Right atrium auricular region (tissue), 2 donors: ENCODE data around the gene MMS19. TPM values are rescaled to one million over a fixed set of nuclear protein-coding genes. Genes with fewer than 3 reads are reported as not detected.
A peak's percentile ranks its signal among the peaks of the same experiment; 100 is the strongest.

Experiments
- DNase-seq: peaks from one replicate; pipeline ENCODE4 v3.0.0-alpha.2; 2019; ENCODE audit warnings: low spot score
- H3K27ac ChIP-seq, 2 donors: fragments of 200-600 bp; sonication (generic); 1 replicate in 1 of 2; 2 replicates in 1 of 2; pipeline ENCODE4 v1.5.1; 2016 to 2019
- H3K27me3 ChIP-seq, 2 donors: fragments of 200-600 bp; sonication (generic); one replicate each; pipeline versions ENCODE4 v1.5.1 to v1.6.0; 2017 to 2019
- H3K36me3 ChIP-seq: fragments of 200-600 bp; sonication (generic); one replicate; pipeline ENCODE4 v1.5.1; 2016
- H3K4me1 ChIP-seq, 2 donors: fragments of 200-600 bp; sonication (generic); one replicate each; pipeline versions ENCODE4 v1.5.1 to v1.6.0; 2017 to 2019
- H3K4me3 ChIP-seq, 2 donors: fragments of 200-600 bp; sonication (generic); 1 replicate in 1 of 2; 2 replicates in 1 of 2; pipeline ENCODE4 v1.5.1; 2017 to 2019; ENCODE audit warnings: mild to moderate bottlenecking in 1 of 2, moderate library complexity in 1 of 2
- H3K9me3 ChIP-seq, 2 donors: fragments of 200-600 bp; sonication (generic); one replicate each; pipeline ENCODE4 v1.5.1; 2019
- total RNA-seq, 2 donors: library from RNA; depleted of rRNA; stranded (reverse); fragments of >200 nt; gene quantifications; one replicate each; pipeline ENCODE4 v1.1.0, GENCODE V29; 2016
- TF ChIP-seq, protein P1 (sequence below), 2 donors: fragments of 200-600 bp; sonication (generic); IDR thresholded peaks; one replicate each; pipeline ENCODE4 v1.5.1; 2019; ENCODE audit warnings: antibody characterized with exemption in 2 of 2

MMS19 gene
- total RNA-seq, 2 donors from 2014 or later = 48.0 to 51.8 TPM

DNA sequence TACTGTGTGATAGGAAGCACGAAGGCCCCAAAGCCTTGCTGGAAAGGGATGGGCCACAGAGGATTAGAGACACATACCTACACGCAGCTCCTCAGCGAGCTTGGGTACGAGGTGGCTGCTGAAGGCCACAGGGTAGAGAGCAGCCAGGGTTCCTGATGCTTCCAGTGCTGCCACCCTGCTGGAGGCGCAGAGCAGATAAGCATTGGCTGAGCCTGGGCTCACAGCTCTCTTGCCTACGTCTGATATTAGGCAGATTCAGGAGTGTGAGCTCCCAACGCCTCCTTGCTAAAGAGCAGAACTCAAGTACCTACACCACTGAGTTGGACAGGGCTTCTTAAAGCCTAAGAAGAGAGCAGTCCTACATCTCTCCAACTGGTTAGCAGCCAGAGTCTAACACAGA, 32.2 kb downstream of the MMS19 start:
- no peak overlapping the region for H3K27ac ChIP-seq
- DNase-seq = no peak
- TF ChIP-seq, protein P1, sequence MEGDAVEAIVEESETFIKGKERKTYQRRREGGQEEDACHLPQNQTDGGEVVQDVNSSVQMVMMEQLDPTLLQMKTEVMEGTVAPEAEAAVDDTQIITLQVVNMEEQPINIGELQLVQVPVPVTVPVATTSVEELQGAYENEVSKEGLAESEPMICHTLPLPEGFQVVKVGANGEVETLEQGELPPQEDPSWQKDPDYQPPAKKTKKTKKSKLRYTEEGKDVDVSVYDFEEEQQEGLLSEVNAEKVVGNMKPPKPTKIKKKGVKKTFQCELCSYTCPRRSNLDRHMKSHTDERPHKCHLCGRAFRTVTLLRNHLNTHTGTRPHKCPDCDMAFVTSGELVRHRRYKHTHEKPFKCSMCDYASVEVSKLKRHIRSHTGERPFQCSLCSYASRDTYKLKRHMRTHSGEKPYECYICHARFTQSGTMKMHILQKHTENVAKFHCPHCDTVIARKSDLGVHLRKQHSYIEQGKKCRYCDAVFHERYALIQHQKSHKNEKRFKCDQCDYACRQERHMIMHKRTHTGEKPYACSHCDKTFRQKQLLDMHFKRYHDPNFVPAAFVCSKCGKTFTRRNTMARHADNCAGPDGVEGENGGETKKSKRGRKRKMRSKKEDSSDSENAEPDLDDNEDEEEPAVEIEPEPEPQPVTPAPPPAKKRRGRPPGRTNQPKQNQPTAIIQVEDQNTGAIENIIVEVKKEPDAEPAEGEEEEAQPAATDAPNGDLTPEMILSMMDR (IDR thresholded peaks at IDR 0.05) = no peak

DNA sequence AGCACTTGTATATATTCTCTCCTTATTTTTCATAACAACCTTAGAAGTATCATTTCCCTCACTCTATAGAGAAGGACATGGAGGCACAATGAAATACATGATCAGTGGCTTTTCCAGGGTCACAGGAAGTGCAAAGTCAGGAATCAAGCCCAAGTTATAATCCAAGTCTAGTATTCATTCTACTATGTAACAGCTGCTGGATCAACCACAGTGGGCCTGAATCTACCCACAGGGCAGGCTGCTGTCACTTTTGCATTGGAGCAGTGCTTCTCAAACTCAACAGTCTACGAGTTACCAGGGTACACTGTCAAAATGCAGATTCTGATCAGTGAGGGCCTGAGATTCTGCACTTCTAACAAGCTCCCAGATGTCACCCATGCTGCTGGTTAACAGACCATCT, 34.0 kb downstream of the MMS19 start:
- Histone ChIP-seq H3K27me3 (no peaks in the 10 kb centered on the region), H3K9me3 (no peaks in the 10 kb centered on the region), H3K4me1 (no peaks in the 10 kb centered on the region), H3K4me3 (no peak overlapping the region), H3K36me3 (peaks cover 99% of the 10 kb centered on the region), H3K27ac (peak overlapping the region in 1 of 2 donors; percentile 54)
- DNase-seq = no peak
- TF ChIP-seq, protein P1 (IDR thresholded peaks at IDR 0.05) = no peak

More for the DNA sequence above, 32.2 kb downstream of the MMS19 start:
- no peaks in the 10 kb centered on the region for H3K27me3 ChIP-seq
- H3K36me3 ChIP-seq = peaks cover 100% of the 10 kb centered on the region
- H3K9me3 ChIP-seq = no peaks in the 10 kb centered on the region
- no peaks in the 10 kb centered on the region for H3K4me1 ChIP-seq
- no peak overlapping the region for H3K4me3 ChIP-seq

DNA sequence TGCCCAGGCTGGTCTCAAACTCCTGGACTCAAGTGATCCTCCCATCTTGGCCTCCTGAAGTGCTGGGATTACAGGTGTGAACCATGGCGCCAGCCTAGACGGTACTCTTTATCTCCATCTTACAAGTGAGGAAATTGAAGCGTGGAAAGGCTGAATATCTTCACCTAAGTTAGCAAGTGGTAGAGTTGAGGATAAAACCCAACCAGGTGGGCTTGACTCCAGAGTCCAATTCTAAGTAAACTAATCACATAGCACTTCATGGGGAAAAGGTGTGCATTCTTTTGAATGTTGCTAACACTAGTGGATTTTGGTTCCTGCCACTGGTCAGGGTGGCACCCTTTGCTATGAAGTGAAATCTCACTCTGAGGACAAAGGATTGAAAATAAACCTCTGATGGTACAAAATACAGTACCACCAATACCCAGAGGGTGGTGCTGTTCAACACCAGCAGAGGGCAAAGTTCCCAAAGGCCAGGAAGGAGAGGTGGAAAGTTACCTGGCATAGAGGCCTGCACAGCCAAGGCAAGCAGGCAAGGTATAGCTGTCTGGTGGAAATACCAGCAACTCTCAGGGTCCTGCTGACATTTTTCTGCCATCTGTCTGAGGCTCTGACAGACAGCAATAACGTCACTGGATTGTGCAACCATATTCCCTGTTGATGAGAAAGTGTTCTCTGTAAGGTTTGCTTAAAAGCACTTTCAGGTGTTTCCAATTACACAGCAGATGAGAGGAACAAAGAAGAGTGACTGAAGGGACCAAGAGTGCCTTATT, 34.7 kb downstream of the MMS19 start:
- Histone ChIP-seq H3K9me3 (no peaks in the 10 kb centered on the region), H3K27ac (peak overlapping the region; percentile 49 to 54), H3K4me3 (no peak overlapping the region), H3K27me3 (no peaks in the 10 kb centered on the region), H3K4me1 (no peaks in the 10 kb centered on the region), H3K36me3 (peaks cover 99% of the 10 kb centered on the region)
- TF ChIP-seq, protein P1 (IDR thresholded peaks at IDR 0.05) = peak; percentile 65 to 88
- DNase-seq = no peak

DNA sequence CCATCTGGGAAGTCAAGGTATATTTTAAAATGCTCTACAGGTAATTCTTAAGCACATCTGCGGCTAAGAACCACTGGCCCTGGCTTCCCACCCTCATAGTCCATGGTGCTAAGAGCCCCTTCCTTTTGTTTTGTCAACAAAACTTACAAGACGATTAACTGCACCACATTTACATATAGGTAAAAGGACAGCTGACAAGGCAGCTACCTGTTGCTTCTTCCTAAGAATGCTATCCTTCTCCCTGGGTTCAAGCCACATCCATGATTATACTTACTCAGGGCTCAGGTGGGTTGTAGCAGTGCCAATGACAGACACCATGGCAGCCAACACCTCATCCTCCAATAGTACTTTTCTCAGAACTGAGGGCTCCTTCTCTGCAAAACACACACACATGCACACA, 35.9 kb downstream of the MMS19 start:
- H3K4me3 ChIP-seq = no peak overlapping the region
- no peaks in the 10 kb centered on the region for H3K9me3 ChIP-seq
- no peak overlapping the region for H3K27ac ChIP-seq
- H3K27me3 ChIP-seq = no peaks in the 10 kb centered on the region
- H3K4me1 ChIP-seq = no peaks in the 10 kb centered on the region
- TF ChIP-seq, protein P1 (IDR thresholded peaks at IDR 0.05) = no peak
- peaks cover 97% of the 10 kb centered on the region for H3K36me3 ChIP-seq
- DNase-seq = no peak

DNA sequence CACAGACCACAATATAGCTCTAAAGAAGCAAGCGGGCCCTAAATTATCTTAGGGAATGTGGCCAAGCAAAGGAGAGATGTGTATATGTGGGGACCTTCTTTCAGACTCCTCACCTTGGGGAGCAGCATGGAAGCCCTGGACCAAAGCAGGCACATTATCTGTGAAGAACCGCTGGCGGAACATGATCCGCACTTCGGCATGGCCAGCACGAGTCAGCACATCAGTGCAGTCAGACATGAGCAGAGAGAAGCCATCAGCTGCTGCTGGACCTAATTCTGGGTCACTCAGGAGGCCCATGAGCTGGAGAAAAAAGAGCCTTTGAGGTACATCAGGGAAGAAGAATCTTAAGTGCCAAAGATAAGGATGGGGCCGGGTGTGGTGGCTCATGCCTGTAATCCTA, 38.3 kb downstream of the MMS19 start:
- no peaks in the 10 kb centered on the region for H3K27me3 ChIP-seq
- TF ChIP-seq, protein P1 (IDR thresholded peaks at IDR 0.05) = no peak
- no peak for DNase-seq
- peaks cover 0 to 1% of the 10 kb centered on the region in 2 donors for H3K4me1 ChIP-seq
- H3K36me3 ChIP-seq = peaks cover 97% of the 10 kb centered on the region
- no peaks in the 10 kb centered on the region for H3K9me3 ChIP-seq
- no peak overlapping the region for H3K27ac ChIP-seq
- no peak overlapping the region for H3K4me3 ChIP-seq

DNA sequence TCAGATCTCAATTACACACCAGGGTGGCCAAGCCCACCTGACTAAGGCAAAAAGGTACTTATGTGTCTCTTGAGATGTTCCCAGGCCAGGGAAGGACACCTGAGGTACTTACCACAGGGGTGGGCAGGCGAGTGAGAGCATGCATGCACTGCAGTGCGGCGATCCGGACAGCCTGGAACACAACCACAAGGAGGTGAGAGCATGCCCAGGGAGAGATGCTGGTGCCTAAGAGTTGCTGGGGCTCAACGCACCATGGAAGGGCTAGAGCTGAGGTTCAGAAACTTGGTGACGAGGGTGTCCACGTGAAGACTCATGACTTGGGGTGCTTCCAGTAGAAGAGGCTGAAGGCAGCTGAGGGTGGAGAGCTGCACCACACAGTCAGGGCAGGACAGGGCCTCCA, 39.1 kb downstream of the MMS19 start:
- TF ChIP-seq, protein P1 (IDR thresholded peaks at IDR 0.05) = no peak
- Histone ChIP-seq H3K27me3 (no peaks in the 10 kb centered on the region), H3K4me3 (no peak overlapping the region), H3K9me3 (no peaks in the 10 kb centered on the region), H3K4me1 (peaks cover 0 to 9% of the 10 kb centered on the region in 2 donors), H3K27ac (no peak overlapping the region), H3K36me3 (peaks cover 92% of the 10 kb centered on the region)
- DNase-seq = no peak
